ENCODE results near the gene TEX14.
"Not testable (repeated sequence)": the region's sequence is repeated elsewhere in the genome, so short reads cannot be mapped to it uniquely, and the experiment has no call there.

TEX14 gene

DNA sequence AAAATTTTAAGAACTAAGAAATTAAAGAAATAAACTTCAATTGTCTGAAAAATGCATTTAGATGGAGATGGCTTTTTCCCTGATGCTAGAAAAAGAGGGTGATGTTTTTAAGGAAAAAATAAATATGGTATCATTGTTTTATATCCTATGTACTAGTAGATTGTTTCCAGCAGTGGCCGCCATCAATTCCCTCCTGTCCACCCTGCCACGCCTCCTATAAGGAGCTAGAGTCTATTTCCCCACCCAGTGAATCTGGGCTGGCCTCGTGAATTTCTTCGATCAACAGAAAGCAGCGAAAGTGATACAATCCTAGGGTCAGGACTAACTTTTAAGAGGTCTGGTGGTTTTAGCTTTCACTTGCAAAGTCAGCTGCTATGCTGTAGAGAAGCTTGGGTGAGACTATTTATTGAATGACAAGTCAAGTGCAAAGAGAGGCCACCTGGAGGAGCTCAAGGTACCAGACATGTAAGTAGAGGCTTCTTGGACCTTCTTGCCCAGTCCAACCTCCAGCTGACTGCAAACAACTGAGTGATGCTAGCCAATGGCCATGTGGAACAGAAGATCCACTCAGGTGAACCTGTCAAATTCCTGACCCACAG, 96.6 kb downstream of the TEX14 start:
- no peak for FAIRE-seq

DNA sequence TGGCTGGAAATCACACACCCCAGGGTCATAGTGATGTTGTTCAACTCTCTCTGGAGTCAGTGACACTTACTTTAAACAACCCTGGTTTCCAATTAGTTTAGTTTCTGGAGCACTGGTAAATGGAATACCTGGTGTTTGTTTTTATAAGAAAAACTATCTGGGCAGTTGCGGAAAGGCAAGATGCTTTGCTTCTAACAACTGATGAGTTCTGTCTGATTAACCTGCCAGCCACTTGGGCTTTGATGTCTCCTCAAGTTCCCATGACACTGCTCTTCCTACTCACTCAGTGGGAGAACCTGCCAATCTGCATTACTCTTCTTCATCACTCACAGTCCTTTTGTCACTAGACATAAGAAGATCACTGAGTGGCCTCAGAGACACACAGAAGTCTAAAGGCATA, 98.7 kb downstream of the TEX14 start:
- no peak for FAIRE-seq

- FAIRE-seq: no peak
These were observed 100.4 kb downstream of the TEX14 start for GRCh38 chr17:58591455-58591854.

- no peak for FAIRE-seq
These were observed 101.5 kb downstream of the TEX14 start for GRCh38 chr17:58590377-58590776.

DNA sequence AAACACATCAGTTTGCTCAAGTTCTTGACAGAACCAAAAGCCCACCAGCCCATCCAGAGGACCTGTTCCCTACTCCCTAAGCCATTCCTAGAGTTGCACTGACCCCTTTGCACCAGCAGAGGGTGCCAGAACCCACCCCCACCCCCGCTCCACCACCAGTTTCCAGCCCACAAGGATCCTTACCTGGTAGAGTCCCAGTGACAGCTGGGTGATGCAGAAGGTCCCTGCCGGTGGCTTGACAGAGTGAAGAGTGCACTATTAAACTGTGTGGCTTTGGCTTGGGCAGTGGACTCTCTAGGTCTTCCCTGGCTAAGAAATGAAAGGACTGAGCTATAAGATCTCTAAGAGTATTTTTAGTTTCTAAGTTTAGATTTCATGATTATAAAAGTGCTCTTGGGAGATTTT, 104.1 kb downstream of the TEX14 start:
- no peak for FAIRE-seq

- no peak for FAIRE-seq
These were observed 105.7 kb downstream of the TEX14 start for GRCh38 chr17:58586009-58586644.

DNA sequence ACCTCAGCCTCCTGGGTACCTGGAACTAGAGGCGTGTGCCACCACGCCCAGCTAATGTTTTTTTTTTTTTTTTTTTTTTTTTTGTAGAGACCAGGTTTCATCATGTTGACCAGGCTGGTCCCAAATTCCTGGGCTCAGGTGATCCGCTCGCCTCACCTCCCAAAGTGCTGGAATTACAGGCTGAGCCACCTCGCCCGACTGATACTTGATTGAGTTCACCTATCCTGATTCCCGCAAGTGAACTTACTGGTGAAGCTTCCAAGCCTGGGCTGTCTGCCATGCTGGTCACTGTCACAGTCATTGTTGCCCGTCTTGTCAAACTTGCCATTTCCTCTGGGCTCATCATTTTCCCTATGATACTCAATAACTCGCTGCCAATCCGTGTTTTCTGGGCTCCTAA, 106.3 kb downstream of the TEX14 start:
- FAIRE-seq: no peak

DNA sequence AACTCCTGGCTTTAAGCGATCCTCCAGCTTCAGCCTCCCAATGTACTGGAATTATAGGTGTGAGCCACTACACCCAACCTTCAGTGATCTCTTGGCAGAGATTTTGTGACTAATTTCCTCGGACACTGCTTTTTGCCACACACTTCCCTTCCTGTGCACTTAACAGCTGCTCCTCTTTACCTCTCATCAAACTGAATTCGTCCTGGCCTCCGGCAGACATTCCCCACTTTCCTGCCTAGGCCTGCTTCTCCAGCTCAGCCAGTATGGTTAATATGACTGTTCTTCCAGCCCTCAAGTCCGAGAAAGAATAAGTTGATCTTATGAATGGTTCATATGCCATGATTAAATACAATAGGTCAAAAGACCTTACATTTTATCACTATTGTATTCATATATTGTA, 108.4 kb downstream of the TEX14 start:
- FAIRE-seq: no peak

- FAIRE-seq: not testable (repeated sequence)
These were observed 109.1 kb downstream of the TEX14 start for GRCh38 chr17:58582718-58583117.

- FAIRE-seq: no peak
These were observed 111.2 kb downstream of the TEX14 start for GRCh38 chr17:58580671-58581070.

- peak; percentile 22 for FAIRE-seq
These were observed 114.1 kb downstream of the TEX14 start for GRCh38 chr17:58577696-58578095.

- FAIRE-seq: no peak
These were observed 115.0 kb downstream of the TEX14 start for GRCh38 chr17:58576679-58577367.

DNA sequence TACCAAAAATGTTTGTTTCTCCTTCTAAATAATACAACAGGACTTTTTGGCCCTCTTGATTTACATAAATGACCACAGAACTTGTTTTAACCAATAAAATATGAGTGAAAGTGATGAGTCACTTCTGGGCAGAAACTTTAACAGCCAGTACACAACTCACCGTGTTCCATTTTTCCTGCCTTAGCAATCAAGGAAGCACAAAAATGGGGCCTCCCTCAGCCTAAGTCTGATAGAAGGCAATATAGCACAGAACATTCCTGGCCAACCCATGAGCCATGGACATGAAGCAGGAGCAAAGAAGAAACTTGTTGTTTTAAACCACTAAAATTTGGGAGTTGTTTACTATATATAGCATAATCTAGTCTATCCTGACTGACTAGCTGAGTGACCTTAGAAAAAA, 116.3 kb downstream of the TEX14 start:
- no peak for FAIRE-seq

DNA sequence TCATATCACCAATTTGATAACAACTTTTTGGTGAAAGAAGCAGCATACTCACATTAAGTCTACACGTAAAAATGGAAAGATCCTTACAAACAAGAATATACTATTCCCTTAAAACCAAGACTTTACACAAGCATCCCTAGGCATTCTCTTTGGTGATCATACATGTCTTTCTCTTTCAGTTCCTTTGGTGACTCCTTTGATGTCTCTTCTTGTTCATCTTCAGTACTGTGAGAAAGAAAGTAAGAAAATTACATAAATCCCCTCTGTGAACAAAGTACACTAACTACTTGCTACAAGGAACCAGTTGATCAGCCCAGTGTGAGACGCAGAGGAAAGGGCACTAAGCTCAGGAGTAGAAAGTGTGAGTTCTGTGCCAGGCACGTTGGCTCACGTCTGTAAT, 117.8 kb downstream of the TEX14 start:
- no peak for FAIRE-seq

- FAIRE-seq: no peak
These were observed 119.0 kb downstream of the TEX14 start for GRCh38 chr17:58572846-58573245.

GRCh38 chr17:58570758-58571157, 121.1 kb downstream of the TEX14 start:
- no peak for FAIRE-seq

DNA sequence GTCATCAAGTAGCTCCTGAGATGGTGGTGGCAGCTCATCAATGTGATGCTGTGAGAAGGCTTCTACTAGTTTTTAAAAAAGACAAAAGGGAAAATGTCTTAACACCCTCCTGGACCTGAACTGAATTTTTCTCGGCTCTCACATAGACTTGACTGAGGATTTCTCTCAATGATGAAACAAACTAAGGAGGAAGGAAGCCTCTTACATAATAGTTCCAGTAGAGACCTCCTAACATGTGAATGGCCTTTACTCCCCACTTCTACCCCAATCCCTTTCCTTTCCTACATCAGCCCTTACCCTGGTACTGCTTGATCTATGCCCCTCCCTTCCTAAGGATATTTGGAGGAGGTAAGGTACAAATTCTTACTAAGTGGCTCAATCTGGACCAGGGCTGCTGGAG, 122.6 kb downstream of the TEX14 start:
- no peak for FAIRE-seq

- no peak for FAIRE-seq
These were observed 123.6 kb downstream of the TEX14 start for GRCh38 chr17:58568044-58568799.

- FAIRE-seq: no peak
These were observed 126.2 kb downstream of the TEX14 start for GRCh38 chr17:58565389-58566311.

GRCh38 chr17:58564971-58565370, 126.9 kb downstream of the TEX14 start:
- no peak for FAIRE-seq

GRCh38 chr17:58564243-58564642, 127.6 kb downstream of the TEX14 start:
- no peak for FAIRE-seq

GRCh38 chr17:58560511-58560910, 131.3 kb downstream of the TEX14 start:
- FAIRE-seq: no peak

GRCh38 chr17:58557981-58558380, 133.9 kb downstream of the TEX14 start:
- FAIRE-seq: no peak

Measured in TTC549 (cell line).